ENCODE results near the gene OLR1.
A peak's percentile ranks its signal among the peaks of the same experiment; 100 is the strongest.

The OLR1 gene

DNA sequence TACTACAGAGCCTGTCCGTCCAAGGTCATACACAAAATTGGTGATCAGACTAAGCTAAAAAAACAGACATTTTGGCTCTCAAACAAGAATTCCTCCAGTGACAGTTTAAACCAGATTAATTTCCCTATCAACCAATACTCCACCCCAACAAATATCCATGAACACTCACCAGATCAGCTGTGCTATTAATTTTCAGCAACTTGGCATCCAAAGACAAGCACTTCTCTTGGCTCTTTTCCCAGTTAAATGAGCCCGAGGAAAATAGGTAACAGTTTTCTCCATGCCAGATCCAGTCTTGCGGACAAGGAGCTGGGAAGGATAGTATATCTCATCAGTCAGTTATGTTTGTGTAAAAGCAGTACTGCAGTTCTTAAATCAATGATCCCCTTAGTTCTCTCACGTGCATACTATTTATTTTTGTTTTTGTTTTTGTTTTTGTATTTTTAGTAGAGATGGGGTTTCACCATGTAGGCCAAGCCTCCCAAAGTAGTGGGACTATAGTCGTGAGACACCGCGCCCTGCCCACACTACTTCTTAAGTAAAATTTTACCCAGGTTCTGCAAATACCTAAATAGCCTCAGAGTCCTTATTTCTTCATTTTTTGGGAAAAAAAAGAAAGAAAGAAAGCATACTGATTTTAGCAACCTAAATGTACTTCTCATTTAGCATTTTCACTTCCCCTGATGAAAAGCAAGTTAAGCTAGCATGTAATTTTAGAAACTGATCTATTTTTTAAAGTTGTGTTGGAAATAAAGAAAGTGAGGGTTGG, 11.1 kb downstream of the OLR1 start:
- TF ChIP-seq, protein P1, sequence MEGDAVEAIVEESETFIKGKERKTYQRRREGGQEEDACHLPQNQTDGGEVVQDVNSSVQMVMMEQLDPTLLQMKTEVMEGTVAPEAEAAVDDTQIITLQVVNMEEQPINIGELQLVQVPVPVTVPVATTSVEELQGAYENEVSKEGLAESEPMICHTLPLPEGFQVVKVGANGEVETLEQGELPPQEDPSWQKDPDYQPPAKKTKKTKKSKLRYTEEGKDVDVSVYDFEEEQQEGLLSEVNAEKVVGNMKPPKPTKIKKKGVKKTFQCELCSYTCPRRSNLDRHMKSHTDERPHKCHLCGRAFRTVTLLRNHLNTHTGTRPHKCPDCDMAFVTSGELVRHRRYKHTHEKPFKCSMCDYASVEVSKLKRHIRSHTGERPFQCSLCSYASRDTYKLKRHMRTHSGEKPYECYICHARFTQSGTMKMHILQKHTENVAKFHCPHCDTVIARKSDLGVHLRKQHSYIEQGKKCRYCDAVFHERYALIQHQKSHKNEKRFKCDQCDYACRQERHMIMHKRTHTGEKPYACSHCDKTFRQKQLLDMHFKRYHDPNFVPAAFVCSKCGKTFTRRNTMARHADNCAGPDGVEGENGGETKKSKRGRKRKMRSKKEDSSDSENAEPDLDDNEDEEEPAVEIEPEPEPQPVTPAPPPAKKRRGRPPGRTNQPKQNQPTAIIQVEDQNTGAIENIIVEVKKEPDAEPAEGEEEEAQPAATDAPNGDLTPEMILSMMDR (IDR thresholded peaks at IDR 0.05; ENCODE audit: borderline replicate concordance, insufficient read depth, low read depth, low read length), result no peak
- H3K4me3 ChIP-seq (ENCODE audit: low read depth, low read length), result no peak overlapping the region

DNA sequence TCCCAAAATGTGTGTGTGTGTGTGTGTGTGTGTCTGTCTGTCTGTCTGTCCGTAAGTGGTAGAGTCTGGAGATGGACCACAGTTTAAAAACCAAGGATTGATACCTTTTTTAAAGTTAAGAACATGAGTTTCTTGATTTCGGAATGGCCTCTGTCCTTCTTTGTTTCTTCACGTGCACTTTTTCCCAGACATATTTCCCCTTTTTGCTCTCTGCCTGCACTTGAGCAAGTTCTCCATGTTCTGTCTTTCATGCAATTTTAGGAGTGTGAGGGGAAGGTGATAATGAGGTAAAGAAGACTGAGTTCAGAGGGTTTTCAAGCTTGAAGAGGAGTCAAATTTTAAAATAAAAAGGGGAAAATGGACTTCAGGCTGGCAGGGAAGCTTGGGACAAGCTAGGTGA, 12.7 kb downstream of the OLR1 start:
- TF ChIP-seq, protein P1 (IDR thresholded peaks at IDR 0.05; ENCODE audit: borderline replicate concordance, insufficient read depth, low read depth, low read length), result no peak
- H3K4me3 ChIP-seq (ENCODE audit: low read depth, low read length), result no peak overlapping the region

DNA sequence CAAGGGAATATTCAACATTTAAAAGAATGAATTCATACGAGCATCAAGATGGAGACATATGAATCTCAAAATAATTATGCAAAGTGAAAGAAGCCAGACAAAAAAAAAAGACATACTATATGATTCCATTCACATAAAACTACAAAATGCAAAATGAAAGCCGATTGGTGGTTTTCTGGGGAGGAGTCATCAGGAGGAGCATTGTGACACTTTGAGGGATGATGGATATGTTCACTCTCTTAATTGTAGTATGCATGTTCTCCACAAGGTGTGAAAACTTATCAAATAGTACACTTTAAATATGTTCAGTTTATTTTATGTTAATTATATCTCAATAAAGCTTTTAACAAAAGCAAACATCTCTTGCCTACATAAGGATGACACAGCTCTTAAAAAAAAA, 13.5 kb downstream of the OLR1 start:
- no peak overlapping the region for H3K4me3 ChIP-seq (ENCODE audit: low read depth, low read length)
- TF ChIP-seq, protein P1 (IDR thresholded peaks at IDR 0.05; ENCODE audit: borderline replicate concordance, insufficient read depth, low read depth, low read length), result no peak

DNA sequence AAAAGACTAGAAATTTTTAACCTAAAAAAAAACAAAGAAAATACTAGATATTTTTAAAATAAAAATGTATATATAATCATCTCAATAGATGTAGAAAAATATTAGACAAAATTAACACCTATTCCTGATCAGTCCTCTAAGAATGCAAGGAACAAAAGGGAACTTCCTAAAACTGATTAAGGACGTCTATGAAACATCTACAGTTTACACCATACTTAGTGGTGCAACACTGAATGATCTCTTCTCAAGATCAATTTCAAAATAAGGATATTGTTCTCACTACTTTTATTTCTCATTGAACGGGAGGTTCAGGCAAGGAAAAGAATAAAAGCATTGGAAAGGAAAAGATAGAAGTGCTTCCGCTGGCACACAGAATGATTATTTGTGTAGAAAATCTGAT, 16.0 kb downstream of the OLR1 start:
- TF ChIP-seq, protein P1 (IDR thresholded peaks at IDR 0.05; ENCODE audit: borderline replicate concordance, insufficient read depth, low read depth, low read length), result no peak

DNA sequence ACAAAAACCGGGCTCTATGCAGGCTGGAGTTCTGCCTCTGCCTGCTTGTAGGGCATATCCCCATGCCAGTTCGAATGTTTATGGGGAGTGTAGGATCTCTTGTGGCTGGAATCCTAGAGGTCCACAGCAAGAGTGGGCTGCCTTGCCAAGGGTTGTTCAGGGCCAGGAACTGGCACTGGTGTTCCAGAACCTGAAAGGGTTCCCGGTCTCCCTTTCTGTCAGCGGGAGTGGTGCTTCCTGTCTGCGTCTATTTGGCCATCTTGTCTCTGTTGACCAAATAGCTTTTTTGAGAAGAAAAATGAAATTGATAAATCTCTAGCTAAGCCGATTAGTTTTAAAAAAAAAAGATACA, 17.8 kb downstream of the OLR1 start:
- TF ChIP-seq, protein P1 (IDR thresholded peaks at IDR 0.05; ENCODE audit: borderline replicate concordance, insufficient read depth, low read depth, low read length), result no peak
- H3K4me3 ChIP-seq (ENCODE audit: low read depth, low read length), result peak overlapping the region; percentile 60

More for the DNA sequence above, 16.0 kb downstream of the OLR1 start:
- no peak overlapping the region for H3K4me3 ChIP-seq (ENCODE audit: low read depth, low read length)

DNA sequence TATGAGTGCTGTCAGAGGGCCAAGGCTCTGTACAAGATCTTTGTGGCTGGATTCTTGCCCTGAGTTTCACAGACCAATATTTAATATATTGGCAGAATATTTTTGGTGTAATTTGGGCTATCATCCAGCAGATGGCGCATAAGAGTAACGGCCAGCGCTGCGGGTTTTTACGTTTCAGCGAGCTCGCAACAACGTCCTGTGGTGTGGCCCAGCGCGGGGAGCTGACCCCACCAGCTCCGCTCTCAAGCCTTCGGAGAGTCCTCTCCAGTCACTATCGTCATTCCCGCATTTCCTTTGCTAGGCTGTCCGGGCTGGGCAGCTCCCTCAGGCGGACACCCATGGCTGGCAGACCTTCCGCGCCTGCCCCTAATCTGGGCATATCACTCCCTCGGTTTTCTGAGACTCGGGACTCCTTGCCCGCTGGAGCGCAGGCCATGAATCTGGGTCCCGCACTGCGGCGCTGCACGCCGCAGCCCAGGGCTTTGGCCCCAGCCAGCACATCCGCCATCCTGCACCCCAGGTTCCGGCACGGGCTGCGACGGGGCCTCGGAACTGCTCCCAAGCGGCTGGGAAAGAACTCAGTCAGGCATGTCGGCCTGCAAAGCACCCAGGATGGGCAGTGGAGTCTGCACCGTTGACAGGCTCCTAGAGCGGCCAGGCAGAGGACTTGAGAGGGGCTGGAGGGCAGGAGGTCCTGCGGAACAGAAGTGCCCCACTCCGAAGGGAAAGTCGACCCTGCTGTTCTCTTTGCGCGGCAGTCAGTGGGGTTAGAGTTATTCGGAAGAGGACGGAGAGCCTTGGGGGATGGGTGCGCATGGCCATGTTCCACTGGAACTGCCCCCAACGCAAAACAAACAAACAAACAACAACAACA, 18.4 kb downstream of the OLR1 start:
- H3K4me3 ChIP-seq (ENCODE audit: low read depth, low read length), result peak overlapping the region; percentile 60
- TF ChIP-seq, protein P1 (IDR thresholded peaks at IDR 0.05; ENCODE audit: borderline replicate concordance, insufficient read depth, low read depth, low read length), result peak; percentile 75

Data from GM12875 (cell line).